HG02610 (cell line): ENCODE results near the gene MATCAP1.

ENCODE experiments used
- ATAC-seq: cut with Tn5 transposase; IDR thresholded peaks from one replicate; pipeline ENCODE4 v1.9.1; 2021; ENCODE audit warnings: mild to moderate bottlenecking, moderate library complexity; ENCODE audit not compliant: unreplicated experiment

Gene MATCAP1

DNA sequence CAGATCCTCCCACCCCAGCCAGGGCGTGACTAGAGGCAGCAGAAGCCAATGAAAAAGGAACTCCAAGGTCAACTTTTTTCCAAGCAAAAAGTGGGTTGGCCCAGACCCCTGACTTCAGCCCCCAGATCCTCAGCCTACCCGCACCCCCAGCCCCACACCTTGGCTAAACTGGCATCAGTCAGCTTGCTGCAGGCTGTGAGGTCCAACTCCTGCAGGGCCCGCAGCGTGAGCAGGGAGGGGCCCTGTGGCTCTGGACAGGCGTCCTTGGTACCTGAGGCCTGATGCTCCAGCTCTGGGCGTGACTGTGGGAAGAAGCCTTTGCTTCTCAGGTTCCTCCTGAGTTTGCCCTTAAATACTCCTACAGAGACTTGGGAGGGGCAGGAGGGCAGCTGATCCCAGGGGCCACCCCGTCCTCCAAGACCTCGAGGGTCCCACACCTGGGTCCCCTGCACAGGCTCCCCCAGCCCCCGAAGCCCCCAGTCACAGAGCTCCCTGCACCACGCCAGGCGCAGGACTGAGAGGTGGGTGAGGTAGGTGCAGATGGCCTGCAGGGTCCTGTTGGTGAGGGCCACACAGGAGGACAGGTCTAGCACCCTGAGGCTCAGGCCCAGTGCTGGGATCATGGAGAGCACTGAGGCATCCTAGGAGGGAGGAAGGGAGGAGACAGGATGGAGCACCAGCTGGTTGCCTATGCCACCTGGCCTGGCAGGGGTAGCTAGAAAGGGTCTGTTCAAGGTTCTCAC, 24.6 kb upstream of the MATCAP1 start:
- ATAC-seq = no peak

DNA sequence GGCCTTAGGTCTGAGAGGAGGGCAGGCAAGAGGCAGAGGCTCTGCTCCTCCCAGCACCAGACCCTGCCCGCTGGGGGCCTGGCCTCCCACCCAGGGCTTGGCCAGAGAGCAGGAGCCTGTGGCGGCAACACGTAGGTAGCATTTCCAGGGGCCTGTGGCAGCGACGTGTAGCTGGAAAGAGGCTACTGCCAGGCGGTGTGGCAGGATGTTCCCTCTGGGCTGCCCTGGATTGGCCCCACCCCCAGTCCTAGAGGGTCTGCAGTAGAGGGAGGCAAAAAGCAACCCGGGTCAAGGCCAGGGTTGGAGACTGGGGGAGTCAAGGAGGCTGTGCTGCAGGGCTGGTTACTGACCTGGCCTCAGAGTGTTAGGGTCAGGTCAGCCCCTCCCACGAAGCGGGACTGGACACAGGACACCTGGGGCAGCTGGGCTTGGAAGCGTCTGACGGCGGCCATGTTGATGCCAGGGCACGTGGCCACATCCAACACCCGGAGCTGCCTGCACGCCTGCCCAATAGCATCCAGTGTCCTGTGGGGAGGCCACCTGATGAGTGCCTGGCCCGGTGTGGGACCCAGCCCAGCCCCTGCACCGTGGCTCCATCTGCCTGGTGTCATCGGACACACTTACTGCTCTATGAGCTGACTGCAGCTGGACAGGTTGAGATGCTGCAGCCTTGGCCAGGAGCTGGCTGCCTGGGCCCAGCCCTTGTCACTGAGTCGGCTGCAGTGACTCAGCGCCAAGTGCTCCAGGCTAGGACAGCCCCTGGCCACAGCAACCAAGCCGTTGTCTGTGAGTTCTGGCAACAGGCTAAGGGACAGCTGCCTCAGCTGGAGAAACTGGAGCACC, 23.7 kb upstream of the MATCAP1 start:
- ATAC-seq = no peak

DNA sequence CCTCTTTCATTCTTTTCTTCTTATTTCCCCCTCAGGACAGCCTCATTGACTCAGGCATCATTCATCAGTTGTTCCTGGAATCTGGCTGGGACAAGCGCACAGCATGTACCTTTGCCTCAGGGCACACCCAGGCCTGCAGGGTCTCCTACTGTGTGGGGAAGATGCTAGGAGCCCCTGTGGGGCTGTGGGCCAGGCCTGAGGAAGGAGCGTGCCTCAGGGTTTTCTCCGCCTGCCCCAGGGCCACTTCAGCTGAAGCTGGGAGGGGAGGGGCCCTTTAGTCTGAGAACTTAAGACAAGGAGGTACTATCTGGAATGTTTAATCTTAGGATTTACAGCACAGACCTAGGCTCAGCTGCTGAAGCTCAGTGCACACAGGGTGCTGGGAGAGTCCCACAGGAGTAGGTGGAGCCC, 23.1 kb upstream of the MATCAP1 start:
- ATAC-seq = no peak

DNA sequence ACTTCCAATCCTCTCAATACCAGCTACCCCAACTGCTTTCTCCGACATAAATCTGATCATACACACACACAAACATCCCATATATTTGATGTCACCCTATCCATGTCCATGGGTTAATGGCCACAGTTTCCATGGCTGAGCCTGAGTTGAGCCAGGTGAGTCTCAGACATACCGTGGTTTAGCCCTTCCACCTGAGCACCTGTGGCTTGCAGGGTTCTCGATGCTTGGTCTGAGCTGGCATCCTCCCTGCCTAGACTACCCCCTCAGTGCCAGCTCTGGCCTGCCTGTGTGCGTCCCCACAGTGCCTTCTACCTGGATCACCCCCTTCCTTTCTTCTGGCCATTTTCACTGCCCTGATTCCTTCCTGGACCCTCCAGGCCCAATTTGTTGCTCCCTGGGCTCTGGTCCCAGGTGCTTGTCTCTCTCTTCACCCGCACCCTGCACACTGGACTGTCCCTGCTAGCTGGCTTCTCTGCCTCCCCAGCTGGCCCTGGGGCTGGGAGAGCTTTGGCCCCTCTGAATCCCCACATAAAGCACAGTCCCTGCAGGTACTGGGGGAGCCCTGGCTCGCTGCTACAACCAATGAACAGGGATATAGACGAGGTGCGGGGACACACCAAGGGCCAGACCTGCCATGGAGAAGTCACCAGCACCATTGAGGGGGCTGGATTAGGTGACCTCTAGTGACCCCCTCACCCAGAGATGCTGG, 22.5 kb upstream of the MATCAP1 start:
- no peak for ATAC-seq

DNA sequence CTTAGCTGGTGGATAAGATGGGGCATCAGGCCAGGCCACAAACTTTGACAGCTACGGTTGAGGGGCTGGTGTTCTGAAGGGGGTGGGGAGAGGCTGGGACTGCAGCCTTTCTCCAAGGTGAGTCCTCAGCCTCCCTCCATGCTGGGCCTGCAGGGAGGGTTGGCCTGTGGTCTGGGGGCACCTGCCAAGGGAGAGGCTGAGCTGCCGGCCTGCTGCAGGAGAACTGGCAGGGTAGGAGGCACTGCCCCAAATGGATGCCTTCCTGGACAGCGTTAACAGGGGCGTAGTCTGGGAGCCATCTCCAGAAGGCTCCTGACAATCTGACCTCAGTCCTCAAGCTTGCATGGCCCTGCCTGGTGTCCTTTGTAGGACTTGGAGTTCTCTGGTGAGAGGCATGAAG, 20.3 kb upstream of the MATCAP1 start:
- no peak for ATAC-seq

DNA sequence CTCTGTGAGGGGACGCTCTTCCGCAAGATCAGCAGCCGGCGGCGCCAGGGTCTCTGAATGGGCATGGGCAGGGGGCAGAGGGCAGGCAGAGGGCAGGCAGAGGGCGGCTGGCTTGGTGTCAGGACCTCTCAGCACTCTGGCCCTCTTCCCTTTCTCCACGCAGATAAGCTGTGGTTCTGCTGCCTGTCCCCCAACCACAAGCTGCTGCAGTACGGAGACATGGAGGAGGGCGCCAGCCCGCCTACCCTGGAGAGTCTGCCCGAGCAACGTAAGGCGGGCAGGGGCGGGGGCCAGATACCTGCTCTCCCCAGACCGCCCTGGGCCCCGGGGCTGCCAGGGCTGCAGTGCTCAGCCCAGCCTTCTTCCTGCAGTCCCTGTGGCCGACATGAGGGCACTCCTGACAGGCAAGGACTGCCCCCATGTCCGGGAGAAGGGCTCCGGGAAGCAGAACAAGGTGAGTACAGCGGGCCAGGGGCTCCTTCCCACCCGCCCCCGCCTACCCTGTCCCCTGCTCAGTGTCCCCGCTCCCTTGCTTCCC, 19.3 kb upstream of the MATCAP1 start:
- no peak for ATAC-seq

DNA sequence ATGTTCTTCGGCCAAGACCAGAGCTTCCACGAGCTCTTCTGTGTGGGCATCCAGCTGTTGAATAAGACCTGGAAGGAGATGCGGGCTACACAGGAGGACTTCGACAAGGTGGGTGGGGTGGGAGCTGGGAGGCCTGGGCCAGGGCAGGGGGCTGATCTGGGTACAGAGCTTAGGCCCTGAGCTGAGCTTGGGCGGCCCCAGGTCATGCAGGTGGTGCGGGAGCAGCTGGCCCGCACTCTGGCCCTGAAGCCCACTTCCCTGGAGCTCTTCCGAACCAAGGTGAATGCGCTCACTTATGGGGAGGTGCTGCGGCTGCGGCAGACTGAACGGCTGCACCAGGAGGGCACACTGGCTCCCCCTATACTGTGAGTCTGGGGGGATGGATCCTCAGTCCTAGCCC, 18.7 kb upstream of the MATCAP1 start:
- no peak for ATAC-seq

DNA sequence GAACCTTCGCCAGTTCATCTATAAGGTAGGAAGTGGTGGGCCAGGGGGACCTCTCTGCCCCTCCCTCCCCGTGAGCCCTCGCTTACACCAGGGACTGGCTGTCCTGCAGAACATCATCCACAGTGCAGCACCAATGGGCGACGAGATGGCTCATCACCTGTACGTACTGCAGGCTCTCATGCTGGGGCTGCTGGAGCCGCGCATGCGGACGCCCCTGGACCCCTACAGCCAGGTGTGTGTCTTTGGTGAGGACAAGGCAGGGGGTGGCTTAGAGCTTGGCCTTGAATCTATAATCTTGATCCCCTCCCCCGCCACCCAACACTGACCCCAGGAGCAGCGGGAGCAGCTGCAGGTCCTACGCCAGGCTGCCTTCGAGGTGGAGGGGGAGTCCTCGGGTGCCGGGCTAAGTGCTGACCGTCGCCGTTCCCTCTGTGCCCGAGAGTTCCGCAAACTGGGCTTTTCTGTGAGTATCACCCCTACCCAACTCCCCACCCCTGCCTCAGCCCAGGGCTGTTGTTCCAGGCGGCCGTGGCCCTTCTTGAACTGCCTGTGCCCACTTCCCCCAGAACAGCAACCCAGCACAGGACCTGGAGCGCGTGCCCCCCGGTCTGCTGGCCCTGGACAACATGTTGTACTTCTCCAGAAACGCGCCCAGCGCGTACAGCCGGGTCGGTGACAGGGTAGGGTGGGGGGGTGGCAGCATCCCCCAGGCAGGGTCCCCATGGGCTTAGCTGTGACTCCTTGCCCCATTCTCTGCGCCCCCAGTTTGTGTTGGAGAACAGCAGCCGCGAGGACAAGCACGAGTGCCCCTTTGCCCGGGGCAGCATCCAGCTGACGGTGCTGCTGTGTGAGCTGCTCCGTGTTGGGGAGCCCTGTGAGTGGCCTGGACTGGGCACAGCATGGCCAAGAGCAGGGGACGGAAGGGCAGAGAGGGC, 17.9 kb upstream of the MATCAP1 start:
- no peak for ATAC-seq

DNA sequence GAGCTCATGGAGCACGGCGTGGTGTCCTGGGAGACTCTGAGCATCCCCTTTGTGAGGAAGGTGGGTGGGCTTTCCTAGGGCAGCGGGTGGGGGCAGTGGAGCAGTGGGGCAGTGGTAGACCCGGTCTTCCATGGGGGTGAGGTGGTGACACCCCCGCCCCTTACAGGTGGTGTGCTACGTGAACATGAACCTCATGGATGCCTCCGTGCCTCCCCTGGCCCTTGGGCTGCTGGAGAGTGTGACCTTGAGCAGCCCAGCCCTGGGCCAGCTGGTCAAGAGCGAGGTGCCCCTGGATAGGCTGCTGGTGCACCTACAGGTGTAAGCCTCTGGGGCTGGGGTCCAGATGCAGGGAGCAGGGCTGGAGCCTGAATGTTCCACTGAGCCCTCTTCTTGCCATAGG, 16.7 kb upstream of the MATCAP1 start:
- no peak for ATAC-seq

DNA sequence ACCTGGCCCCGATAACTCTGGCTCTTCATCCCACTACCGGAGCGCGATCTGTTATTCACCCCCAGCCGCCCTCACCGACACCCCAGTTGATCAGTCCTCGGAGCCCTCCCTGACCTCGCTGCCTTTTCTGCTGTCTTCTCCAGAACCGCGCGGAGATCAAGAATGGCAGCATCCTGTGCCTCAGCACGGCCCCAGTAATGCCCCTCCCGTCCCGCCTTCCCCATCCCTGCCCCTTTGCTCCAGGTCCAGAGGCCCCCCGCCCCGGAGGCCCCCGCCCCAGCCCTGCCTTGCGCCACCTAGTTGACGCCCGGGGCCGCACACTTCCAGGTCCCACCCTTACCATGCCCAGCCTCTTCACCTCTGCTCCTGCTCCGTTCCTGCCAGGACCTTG, 16.0 kb upstream of the MATCAP1 start:
- ATAC-seq = no peak

DNA sequence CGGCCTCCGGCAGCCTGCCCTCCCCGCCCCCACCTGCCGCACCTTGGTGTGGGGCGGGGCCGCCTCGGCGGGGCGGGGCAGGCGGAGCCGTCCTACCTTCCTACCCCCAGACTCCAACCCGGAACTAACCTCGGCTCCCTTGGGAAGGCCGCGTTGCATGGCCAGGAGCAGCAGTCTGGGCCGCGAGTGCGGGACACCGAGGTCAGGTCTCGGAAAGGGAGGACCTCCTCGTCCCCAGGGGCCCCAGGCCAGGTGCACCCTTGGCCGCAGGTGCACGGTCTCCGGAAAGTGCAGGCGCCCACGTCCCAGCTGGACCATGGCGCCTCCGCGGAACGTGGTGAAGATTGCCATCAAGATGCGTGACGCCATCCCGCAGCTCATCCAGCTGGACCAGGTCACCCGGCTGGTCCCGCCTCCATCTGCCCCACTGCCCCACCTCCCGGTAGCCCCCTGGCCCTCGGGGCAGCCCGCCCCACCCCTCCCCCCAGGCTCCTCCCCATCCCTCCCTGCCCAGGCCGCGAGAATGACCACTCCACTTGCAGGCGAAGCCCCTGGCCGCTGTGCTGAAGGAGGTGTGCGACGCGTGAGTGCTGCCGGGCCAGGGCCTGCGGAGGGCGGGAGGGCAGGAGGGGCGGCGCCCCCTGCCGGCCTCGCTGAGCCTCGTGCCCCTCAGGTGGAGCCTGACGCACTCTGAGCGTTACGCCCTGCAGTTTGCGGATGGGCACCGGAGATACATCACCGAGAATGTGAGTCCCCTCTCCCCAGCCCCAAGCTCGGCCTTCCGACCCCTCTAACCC, 15.4 kb upstream of the MATCAP1 start, which contains the start of gene ELMO3:
Gene ELMO3 (plus strand): TSS at position 121 of the 797 bp plus-strand sequence. CDS start 196 bp downstream, at position 317.
- ATAC-seq = no peak

DNA sequence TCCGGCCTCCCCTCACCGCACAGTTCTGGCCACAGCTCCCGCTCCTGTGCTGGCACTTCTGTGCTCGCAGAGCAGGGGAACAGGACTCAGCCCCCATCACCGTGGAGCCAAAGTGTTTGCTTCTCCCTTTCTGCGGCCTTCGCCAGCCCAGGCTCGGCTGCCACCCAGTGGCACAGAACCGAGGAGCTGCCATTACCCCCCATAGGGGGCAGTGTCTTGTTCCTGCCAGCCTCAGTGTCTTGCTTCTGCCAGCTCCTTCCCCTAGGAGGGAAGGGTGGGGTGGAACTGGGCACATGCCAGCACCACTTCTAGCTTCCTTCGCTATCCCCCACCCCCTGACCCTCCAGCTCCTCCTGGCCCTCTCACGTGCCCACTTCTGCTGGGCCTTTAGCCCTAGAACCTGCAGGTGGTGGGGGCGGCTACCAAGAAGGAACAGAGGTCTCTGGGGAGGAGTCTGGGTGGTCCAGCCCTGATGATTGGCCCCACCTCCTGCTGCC, 14.5 kb upstream of the MATCAP1 start:
- no peak for ATAC-seq

DNA sequence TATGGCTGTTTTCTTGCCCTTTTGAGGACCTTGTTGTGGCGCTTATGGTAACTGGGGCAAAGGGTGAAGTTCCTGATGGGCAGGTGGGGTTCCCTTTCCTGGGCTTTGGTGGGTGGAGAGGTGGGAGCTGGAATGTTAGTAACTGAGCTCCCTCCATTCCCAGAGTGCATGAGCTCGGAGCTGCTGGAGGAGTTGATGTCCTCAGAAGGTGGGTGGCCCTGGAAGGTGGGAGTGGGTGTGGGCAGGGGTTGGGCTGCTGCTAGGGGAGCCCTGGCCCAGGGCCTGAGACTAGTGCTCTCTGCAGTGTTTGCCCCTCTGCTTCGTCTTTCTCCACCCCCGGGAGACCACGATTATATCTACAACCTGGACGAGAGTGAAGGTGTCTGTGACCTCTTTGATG, 13.9 kb upstream of the MATCAP1 start:
- ATAC-seq = no peak

DNA sequence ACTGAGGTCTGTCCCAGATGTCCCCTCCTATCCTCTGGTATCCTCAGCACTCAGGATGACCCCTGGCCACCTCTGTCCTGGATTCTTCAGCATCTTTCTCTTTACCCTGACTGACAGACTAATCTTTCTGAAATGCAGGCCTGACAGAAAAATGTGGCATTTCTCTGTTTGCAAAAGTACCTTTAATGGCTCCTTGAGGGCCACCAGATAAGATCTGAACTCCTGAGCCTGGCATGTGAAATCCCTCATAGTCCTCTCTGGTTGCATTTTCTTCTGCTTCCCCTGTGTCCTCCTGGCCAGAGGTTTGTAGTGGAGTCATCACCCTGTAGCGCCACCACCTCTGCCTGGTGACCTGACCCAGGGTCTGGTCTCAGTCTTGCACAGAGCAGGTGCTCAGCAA, 13.1 kb upstream of the MATCAP1 start:
- ATAC-seq = no peak

DNA sequence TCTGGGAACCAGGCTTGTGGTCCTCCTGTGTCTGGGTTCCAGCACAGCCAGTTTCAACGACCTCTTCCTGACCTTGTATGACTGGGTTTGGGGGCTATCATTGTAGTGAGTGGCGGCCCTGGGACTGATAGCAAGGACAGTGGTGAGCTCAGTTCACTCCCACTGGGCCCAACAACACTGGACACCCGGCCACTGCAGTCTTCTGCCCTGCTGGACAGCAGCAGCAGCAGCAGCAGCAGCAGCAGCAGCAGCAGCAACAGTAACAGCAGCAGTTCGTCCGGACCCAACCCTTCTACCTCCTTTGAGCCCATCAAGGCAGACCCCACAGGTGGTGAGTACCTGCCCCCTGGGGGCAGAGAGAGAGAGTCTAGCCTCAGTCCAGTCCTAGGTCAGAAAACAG, 11.9 kb upstream of the MATCAP1 start:
- ATAC-seq = no peak

DNA sequence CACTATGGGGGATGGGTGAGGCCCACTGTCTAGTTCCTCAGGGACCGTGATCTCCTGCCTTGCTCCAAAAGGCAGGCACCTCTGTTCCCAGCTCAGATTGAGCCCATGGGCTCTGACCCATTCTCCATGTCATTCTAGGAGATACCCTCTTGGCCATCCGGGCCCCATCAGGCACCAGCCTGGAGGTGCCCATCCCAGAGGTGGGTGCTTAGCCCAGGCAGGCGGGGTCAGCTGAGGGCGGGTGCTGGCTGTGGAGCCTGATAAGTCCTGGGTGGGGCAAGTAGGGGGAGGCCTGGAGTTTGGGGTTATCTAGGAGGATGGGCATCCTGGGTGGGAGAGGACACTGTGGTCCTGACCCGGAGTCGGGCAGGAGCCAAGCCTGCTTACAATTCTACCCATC, 10.5 kb upstream of the MATCAP1 start:
- no peak for ATAC-seq

DNA sequence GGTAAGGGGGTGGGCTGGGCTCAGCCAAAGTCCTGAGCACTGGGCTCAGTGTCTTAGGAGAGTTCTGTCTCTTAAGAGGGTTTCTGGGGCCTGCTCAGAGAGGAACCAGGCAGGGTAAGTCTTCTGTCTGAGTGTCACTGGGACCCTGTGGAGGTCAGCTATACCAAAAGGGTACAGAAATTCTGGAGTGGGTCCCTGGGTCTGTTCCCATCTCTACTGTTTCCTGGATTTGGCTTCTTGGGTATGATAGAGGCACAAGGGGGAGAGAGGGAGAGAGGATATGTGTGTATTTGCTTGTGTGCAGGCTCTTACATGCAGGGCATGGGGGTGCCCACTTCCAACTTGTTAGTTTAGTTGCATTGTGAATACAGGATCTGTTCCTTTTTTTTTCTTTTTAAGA, 9.8 kb upstream of the MATCAP1 start:
- no peak for ATAC-seq

DNA sequence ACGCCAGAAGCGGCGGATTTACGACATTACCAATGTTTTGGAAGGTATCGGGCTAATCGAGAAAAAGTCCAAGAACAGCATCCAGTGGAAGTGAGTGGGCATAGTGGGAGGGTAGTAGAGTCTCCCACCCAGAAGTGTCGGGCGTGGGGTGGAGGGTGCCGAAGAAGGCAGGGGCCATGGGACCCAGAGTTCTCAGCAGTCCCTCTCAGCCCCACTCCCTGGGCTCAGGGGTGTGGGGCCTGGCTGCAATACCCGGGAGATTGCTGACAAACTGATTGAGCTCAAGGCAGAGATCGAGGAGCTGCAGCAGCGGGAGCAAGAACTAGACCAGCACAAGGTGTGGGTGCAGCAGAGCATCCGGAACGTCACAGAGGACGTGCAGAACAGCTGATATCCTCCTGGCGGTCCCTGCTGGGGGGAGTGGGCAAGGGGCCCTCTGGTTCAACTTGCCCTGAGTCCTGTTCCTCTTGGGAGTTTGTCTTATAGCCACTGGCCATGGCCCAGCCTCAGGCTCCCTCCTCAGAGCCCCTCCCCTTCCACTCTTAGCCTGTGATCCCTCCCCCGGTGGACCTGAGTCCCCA, 9.1 kb upstream of the MATCAP1 start:
- no peak for ATAC-seq
